ENCODE data around the gene RAD51B. TPM values are rescaled to one million over a fixed set of nuclear protein-coding genes. Genes with fewer than 3 reads are reported as not detected.
"Not testable (repeated sequence)": the region's sequence is repeated elsewhere in the genome, so short reads cannot be mapped to it uniquely, and the experiment has no call there.

The RAD51B gene
- total RNA-seq, 1 experiment from 2014 or later: 13.3 TPM

GRCh38 chr14:68042586-68043210, 223.1 kb downstream of the RAD51B start:
- no peak for DNase-seq
- H3K36me3 ChIP-seq: no peaks in the 10 kb centered on the region
- H3K9me3 ChIP-seq (replicated peaks): no peaks in the 10 kb centered on the region
- H3K27ac ChIP-seq: no peak overlapping the region
- no peaks in the 10 kb centered on the region for H3K4me1 ChIP-seq
- no peak overlapping the region for H3K4me3 ChIP-seq
- H3K27me3 ChIP-seq: no peaks in the 10 kb centered on the region

GRCh38 chr14:68043752-68044151, 224.2 kb downstream of the RAD51B start:
- H3K27me3 ChIP-seq: no peaks in the 10 kb centered on the region
- no peak overlapping the region for H3K4me3 ChIP-seq
- H3K36me3 ChIP-seq: no peaks in the 10 kb centered on the region
- no peak overlapping the region for H3K27ac ChIP-seq
- no peaks in the 10 kb centered on the region for H3K9me3 ChIP-seq (replicated peaks)
- no peaks in the 10 kb centered on the region for H3K4me1 ChIP-seq
- no peak for DNase-seq

GRCh38 chr14:68047906-68048305, 228.3 kb downstream of the RAD51B start:
- Histone ChIP-seq H3K4me3 (no peak overlapping the region), H3K27me3 (no peaks in the 10 kb centered on the region), H3K4me1 (no peaks in the 10 kb centered on the region), H3K36me3 (no peaks in the 10 kb centered on the region), H3K27ac (no peak overlapping the region), H3K9me3 (replicated peaks) (no peaks in the 10 kb centered on the region)
- no peak for DNase-seq

GRCh38 chr14:68048815-68049214, 229.2 kb downstream of the RAD51B start:
- not testable (repeated sequence) for H3K27me3 ChIP-seq; H3K4me3 ChIP-seq; H3K4me1 ChIP-seq; DNase-seq; H3K36me3 ChIP-seq; H3K27ac ChIP-seq; H3K9me3 ChIP-seq (replicated peaks)

GRCh38 chr14:68050177-68050576, 230.6 kb downstream of the RAD51B start:
- H3K9me3 ChIP-seq (replicated peaks): no peaks in the 10 kb centered on the region
- H3K27ac ChIP-seq: no peak overlapping the region
- H3K27me3 ChIP-seq: no peaks in the 10 kb centered on the region
- no peak overlapping the region for H3K4me3 ChIP-seq
- H3K36me3 ChIP-seq: no peaks in the 10 kb centered on the region
- H3K4me1 ChIP-seq: peaks cover 9% of the 10 kb centered on the region
- no peak for DNase-seq

- no peaks in the 10 kb centered on the region for H3K27me3 ChIP-seq
- no peaks in the 10 kb centered on the region for H3K9me3 ChIP-seq (replicated peaks)
- peaks cover 9% of the 10 kb centered on the region for H3K4me1 ChIP-seq
- no peak overlapping the region for H3K27ac ChIP-seq
- no peak for DNase-seq
- no peak overlapping the region for H3K4me3 ChIP-seq
- no peaks in the 10 kb centered on the region for H3K36me3 ChIP-seq
Observed at GRCh38 chr14:68051146-68051545, 231.6 kb downstream of the RAD51B start.

GRCh38 chr14:68060198-68060597, 240.6 kb downstream of the RAD51B start:
- peaks cover 9% of the 10 kb centered on the region; the same call in 1 of the 2 replicates for H3K9me3 ChIP-seq (replicated peaks)
- no peaks in the 10 kb centered on the region for H3K4me1 ChIP-seq
- no peaks in the 10 kb centered on the region for H3K27me3 ChIP-seq
- H3K36me3 ChIP-seq: no peaks in the 10 kb centered on the region
- DNase-seq: no peak
- H3K27ac ChIP-seq: no peak overlapping the region
- H3K4me3 ChIP-seq: no peak overlapping the region

- H3K27me3 ChIP-seq: no peaks in the 10 kb centered on the region
- no peaks in the 10 kb centered on the region for H3K36me3 ChIP-seq
- peaks cover 9% of the 10 kb centered on the region; the same call in 1 of the 2 replicates for H3K9me3 ChIP-seq (replicated peaks)
- no peaks in the 10 kb centered on the region for H3K4me1 ChIP-seq
- H3K4me3 ChIP-seq: no peak overlapping the region
- H3K27ac ChIP-seq: no peak overlapping the region
- DNase-seq: no peak
Observed at GRCh38 chr14:68062651-68063050, 243.1 kb downstream of the RAD51B start.

GRCh38 chr14:68065322-68065721, 245.7 kb downstream of the RAD51B start:
- no peak overlapping the region for H3K4me3 ChIP-seq
- no peaks in the 10 kb centered on the region for H3K4me1 ChIP-seq

GRCh38 chr14:68074765-68075381, 255.3 kb downstream of the RAD51B start:
- no peak for DNase-seq
- no peaks in the 10 kb centered on the region for H3K27me3 ChIP-seq
- H3K4me3 ChIP-seq: no peak overlapping the region

More at GRCh38 chr14:68065322-68065721, 245.7 kb downstream of the RAD51B start:
- Histone ChIP-seq H3K27ac (no peak overlapping the region), H3K27me3 (no peaks in the 10 kb centered on the region), H3K36me3 (no peaks in the 10 kb centered on the region), H3K9me3 (replicated peaks) (peaks cover 20% of the 10 kb centered on the region)
- no peak for DNase-seq

GRCh38 chr14:68075382-68076029, 255.9 kb downstream of the RAD51B start:
- Histone ChIP-seq H3K36me3 (no peaks in the 10 kb centered on the region), H3K9me3 (replicated peaks) (peaks cover 12% of the 10 kb centered on the region; the same call in 1 of the 2 replicates), H3K4me1 (peaks cover 7% of the 10 kb centered on the region; the same call in 1 of the 2 replicates), H3K4me3 (no peak overlapping the region), H3K27ac (no peak overlapping the region), H3K27me3 (no peaks in the 10 kb centered on the region)
- no peak for DNase-seq

More at GRCh38 chr14:68074765-68075381, 255.3 kb downstream of the RAD51B start:
- Histone ChIP-seq H3K36me3 (no peaks in the 10 kb centered on the region), H3K9me3 (replicated peaks) (peaks cover 18% of the 10 kb centered on the region), H3K27ac (no peak overlapping the region), H3K4me1 (peaks cover under 1% of the 10 kb centered on the region; the same call in 1 of the 2 replicates)

- Histone ChIP-seq H3K27ac (no peak overlapping the region), H3K27me3 (no peaks in the 10 kb centered on the region), H3K9me3 (replicated peaks) (peaks cover 11% of the 10 kb centered on the region; the same call in 1 of the 2 replicates), H3K4me1 (peaks cover 7% of the 10 kb centered on the region; the same call in 1 of the 2 replicates), H3K36me3 (no peaks in the 10 kb centered on the region), H3K4me3 (no peak overlapping the region)
- DNase-seq: no peak
Observed at GRCh38 chr14:68076451-68076850, 256.9 kb downstream of the RAD51B start.

- H3K27me3 ChIP-seq: no peaks in the 10 kb centered on the region
- no peaks in the 10 kb centered on the region for H3K36me3 ChIP-seq
- no peaks in the 10 kb centered on the region for H3K9me3 ChIP-seq (replicated peaks)
- no peak overlapping the region for H3K4me3 ChIP-seq
- no peak for DNase-seq
- peaks cover 10% of the 10 kb centered on the region for H3K4me1 ChIP-seq
- no peak overlapping the region for H3K27ac ChIP-seq
Observed at GRCh38 chr14:68079941-68080697, 260.5 kb downstream of the RAD51B start.

GRCh38 chr14:68081489-68081888, 261.9 kb downstream of the RAD51B start:
- H3K9me3 ChIP-seq (replicated peaks): no peaks in the 10 kb centered on the region
- no peaks in the 10 kb centered on the region for H3K27me3 ChIP-seq
- no peaks in the 10 kb centered on the region for H3K36me3 ChIP-seq
- no peak overlapping the region for H3K4me3 ChIP-seq
- H3K4me1 ChIP-seq: peaks cover 10% of the 10 kb centered on the region
- no peak for DNase-seq
- H3K27ac ChIP-seq: no peak overlapping the region

All from SJCRH30 (cell line).